Trophoblast cell (in vitro differentiated cells and primary cell): ENCODE data around the gene ITGB4.
A peak's percentile ranks its signal among the peaks of the same experiment; 100 is the strongest.

Experiments
- DNase-seq, 2 donors: peaks; one replicate each; pipeline ENCODE4 v3.0.0-alpha.2; 2016
- H2AFZ ChIP-seq: 2 replicates; pipeline ENCODE4 v1.6.1; 2013; ENCODE audit warnings: low read length, moderate library complexity, mild to moderate bottlenecking; ENCODE audit not compliant: insufficient read depth, poor library complexity
- H2AK5ac ChIP-seq: 2 replicates; pipeline ENCODE4 v1.6.1; 2013; ENCODE audit warnings: mild to moderate bottlenecking, low read length
- H2BK120ac ChIP-seq: 2 replicates; pipeline ENCODE4 v1.6.1; 2013; ENCODE audit warnings: low read length, mild to moderate bottlenecking, moderate library complexity; ENCODE audit not compliant: insufficient read depth, poor library complexity
- H2BK12ac ChIP-seq: 2 replicates; pipeline ENCODE4 v1.6.1; 2013; ENCODE audit warnings: mild to moderate bottlenecking, low read length, moderate library complexity
- H2BK5ac ChIP-seq: 2 replicates; pipeline ENCODE4 v1.6.1; 2013; ENCODE audit warnings: low read length, low read depth, moderate library complexity, mild to moderate bottlenecking; ENCODE audit not compliant: poor library complexity
- H3K14ac ChIP-seq: 2 replicates; pipeline ENCODE4 v1.6.1; 2013; ENCODE audit warnings: mild to moderate bottlenecking, low read length
- H3K18ac ChIP-seq: 2 replicates; pipeline ENCODE4 v1.6.1; 2013; ENCODE audit warnings: mild to moderate bottlenecking, low read length
- H3K23ac ChIP-seq: 2 replicates; pipeline ENCODE4 v1.6.1; 2013; ENCODE audit warnings: low read length
- H3K27ac ChIP-seq: 2 replicates; pipeline ENCODE4 v1.5.1; 2013; ENCODE audit warnings: low read depth, mild to moderate bottlenecking, inconsistent platforms, low read length, moderate library complexity
- H3K27me3 ChIP-seq: 2 replicates; pipeline ENCODE4 v1.6.1; 2013; ENCODE audit warnings: inconsistent platforms, mild to moderate bottlenecking, low read length, moderate library complexity; ENCODE audit not compliant: insufficient read depth
- H3K36me3 ChIP-seq, 2 experiments: 1 replicate in 1 of 2; 2 replicates in 1 of 2; pipeline ENCODE4 v1.6.1; 2013; ENCODE audit warnings: low read length in 2 of 2, mild to moderate bottlenecking in 2 of 2, moderate library complexity in 1 of 2; ENCODE audit not compliant: insufficient read depth in 2 of 2, control insufficient read depth in 1 of 2
- H3K4ac ChIP-seq: 2 replicates; pipeline ENCODE4 v1.6.1; 2013; ENCODE audit warnings: low read depth, mild to moderate bottlenecking, low read length, moderate library complexity
- H3K4me1 ChIP-seq, 2 experiments: 1 replicate in 1 of 2; 2 replicates in 1 of 2; pipeline ENCODE4 v1.6.1; 2013; ENCODE audit warnings: low read length in 2 of 2, mild to moderate bottlenecking in 2 of 2, moderate library complexity in 1 of 2; ENCODE audit not compliant: insufficient read depth in 2 of 2, control insufficient read depth in 1 of 2
- H3K4me2 ChIP-seq: 2 replicates; pipeline ENCODE4 v1.6.1; 2013; ENCODE audit warnings: inconsistent platforms, mild to moderate bottlenecking, low read length, moderate library complexity
- H3K4me3 ChIP-seq: 2 replicates; pipeline ENCODE4 v1.5.1; 2013; ENCODE audit warnings: mild to moderate bottlenecking, low read depth, low read length, inconsistent platforms
- H3K79me1 ChIP-seq: one replicate; pipeline ENCODE4 v1.6.1; 2013; ENCODE audit warnings: low read length
- H3K79me2 ChIP-seq: 2 replicates; pipeline ENCODE4 v1.6.1; 2013; ENCODE audit warnings: low read length, mild to moderate bottlenecking; ENCODE audit not compliant: control insufficient read depth, insufficient read depth, poor library complexity
- H3K9ac ChIP-seq: 2 replicates; pipeline ENCODE4 v1.6.1; 2013; ENCODE audit warnings: mild to moderate bottlenecking, low read length
- H3K9me3 ChIP-seq: 2 replicates; pipeline ENCODE4 v1.6.1; 2013; ENCODE audit warnings: low read depth, mild to moderate bottlenecking, control low read depth, inconsistent platforms, low read length; ENCODE audit not compliant: insufficient read depth
- H4K12ac ChIP-seq: 2 replicates; pipeline ENCODE4 v1.6.1; 2013; ENCODE audit warnings: low read depth, mild to moderate bottlenecking, low read length, moderate library complexity
- H4K8ac ChIP-seq: 2 replicates; pipeline ENCODE4 v1.6.1; 2013; ENCODE audit warnings: low read depth, mild to moderate bottlenecking, low read length, moderate library complexity
- H4K91ac ChIP-seq: one replicate; pipeline ENCODE4 v1.6.1; 2013; ENCODE audit warnings: low read depth, mild to moderate bottlenecking, low read length, moderate library complexity
- WGBS: extraction: QIAGEN DNeasy Blood & Tissue Kit; methylation state at CpG from one replicate; pipeline ENCODE4 v1.1.7; 2013; ENCODE audit warnings: missing lambda C conversion rate; ENCODE audit not compliant: insufficient read length, insufficient coverage; ENCODE audit errors: extremely low coverage; 5-methylcytosine and 5-hydroxymethylcytosine counted together

The ITGB4 gene

GRCh38 chr17:75740215-75740614 lies 19.0 kb downstream of the ITGB4 start:
- Histone ChIP-seq H2BK5ac (no peak overlapping the region), H3K4me1 (no peaks in the 10 kb centered on the region), H3K4me3 (no peak overlapping the region), H2AFZ (no peak overlapping the region), H3K23ac (no peak overlapping the region), H2BK120ac (no peak overlapping the region), H2AK5ac (no peak overlapping the region), H3K9me3 (peaks cover 4% of the 10 kb centered on the region), H3K36me3 (peaks cover 35 to 41% of the 10 kb centered on the region in 2 experiments), H3K79me1 (no peaks in the 10 kb centered on the region), H3K4ac (no peak overlapping the region), H4K12ac (no peak overlapping the region), H3K4me2 (no peak overlapping the region), H3K14ac (no peak overlapping the region), H3K27ac (no peak overlapping the region), H3K27me3 (no peaks in the 10 kb centered on the region), H3K79me2 (no peaks in the 10 kb centered on the region), H3K18ac (no peak overlapping the region), H4K91ac (no peak overlapping the region), H4K8ac (no peak overlapping the region), H3K9ac (peak overlapping the region; percentile 42), H2BK12ac (no peak overlapping the region)
- no CpG with 5 or more reads among the region's 17 CpGs for WGBS
- no peak for DNase-seq

DNA sequence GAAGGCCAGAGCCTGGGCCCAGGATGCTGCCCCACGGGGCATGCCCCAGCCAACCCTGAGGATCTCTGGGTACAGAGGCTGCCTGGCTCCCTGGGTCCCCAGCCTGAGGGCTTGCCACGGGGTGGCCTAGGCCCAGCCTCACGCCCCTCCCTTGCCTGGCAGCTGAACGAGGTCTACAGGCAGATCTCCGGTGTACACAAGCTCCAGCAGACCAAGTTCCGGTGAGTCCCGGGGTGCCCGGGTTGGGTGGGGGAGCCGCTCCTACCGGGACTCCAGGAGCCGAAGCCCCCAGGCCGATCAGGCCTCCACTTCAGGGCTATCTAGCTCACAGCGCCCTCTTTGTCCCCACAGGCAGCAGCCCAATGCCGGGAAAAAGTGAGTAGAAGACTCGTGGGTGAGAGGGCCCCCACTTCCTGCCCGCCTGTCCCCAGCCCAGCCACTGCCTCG lies 19.4 kb downstream of the ITGB4 start:
- H3K14ac ChIP-seq: no peak overlapping the region
- no peaks in the 10 kb centered on the region for H3K79me2 ChIP-seq
- H2AK5ac ChIP-seq: no peak overlapping the region
- H3K9me3 ChIP-seq: peaks cover 4% of the 10 kb centered on the region
- H3K4ac ChIP-seq: no peak overlapping the region
- no peak overlapping the region for H2BK120ac ChIP-seq
- H2BK12ac ChIP-seq: no peak overlapping the region
- no peak overlapping the region for H4K91ac ChIP-seq
- no peak overlapping the region for H4K8ac ChIP-seq
- H2BK5ac ChIP-seq: no peak overlapping the region
- H3K23ac ChIP-seq: no peak overlapping the region
- H3K36me3 ChIP-seq: peaks cover 35 to 40% of the 10 kb centered on the region in 2 experiments
- no CpG with 5 or more reads among the region's 17 CpGs for WGBS
- no peak overlapping the region for H3K4me2 ChIP-seq
- no peak overlapping the region for H3K18ac ChIP-seq
- no peak overlapping the region for H3K4me3 ChIP-seq
- H4K12ac ChIP-seq: no peak overlapping the region
- no peaks in the 10 kb centered on the region for H3K27me3 ChIP-seq
- no peaks in the 10 kb centered on the region for H3K4me1 ChIP-seq
- no peak overlapping the region for H3K9ac ChIP-seq
- H3K79me1 ChIP-seq: no peaks in the 10 kb centered on the region
- no peak for DNase-seq
- H3K27ac ChIP-seq: no peak overlapping the region
- no peak overlapping the region for H2AFZ ChIP-seq

GRCh38 chr17:75742337-75742736 lies 21.1 kb downstream of the ITGB4 start:
- Histone ChIP-seq H2BK120ac (no peak overlapping the region), H2AK5ac (no peak overlapping the region), H4K12ac (no peak overlapping the region), H3K14ac (no peak overlapping the region), H3K27me3 (no peaks in the 10 kb centered on the region), H3K36me3 (peaks cover 24 to 27% of the 10 kb centered on the region in 2 experiments), H3K79me1 (no peaks in the 10 kb centered on the region), H3K4me2 (no peak overlapping the region), H3K9me3 (peaks cover 2% of the 10 kb centered on the region), H3K4me3 (no peak overlapping the region), H3K27ac (no peak overlapping the region), H3K4ac (no peak overlapping the region), H3K18ac (no peak overlapping the region), H3K9ac (no peak overlapping the region), H2AFZ (no peak overlapping the region), H4K8ac (no peak overlapping the region), H2BK12ac (no peak overlapping the region), H3K4me1 (no peaks in the 10 kb centered on the region), H3K23ac (no peak overlapping the region), H4K91ac (no peak overlapping the region), H2BK5ac (no peak overlapping the region), H3K79me2 (no peaks in the 10 kb centered on the region)
- no peak for DNase-seq
- no CpG with 5 or more reads among the region's 25 CpGs for WGBS

GRCh38 chr17:75743625-75744206 lies 22.5 kb downstream of the ITGB4 start:
- Histone ChIP-seq H4K91ac (no peak overlapping the region), H3K4me1 (no peaks in the 10 kb centered on the region), H3K4me2 (no peak overlapping the region), H4K12ac (no peak overlapping the region), H3K18ac (no peak overlapping the region), H3K14ac (no peak overlapping the region), H2BK5ac (no peak overlapping the region), H3K23ac (no peak overlapping the region), H2BK12ac (no peak overlapping the region), H3K9me3 (no peaks in the 10 kb centered on the region), H3K27me3 (no peaks in the 10 kb centered on the region), H2AK5ac (no peak overlapping the region), H2BK120ac (no peak overlapping the region), H3K4me3 (no peak overlapping the region), H3K9ac (no peak overlapping the region), H3K79me2 (no peaks in the 10 kb centered on the region), H3K79me1 (no peaks in the 10 kb centered on the region), H4K8ac (no peak overlapping the region), H3K4ac (no peak overlapping the region), H3K36me3 (peaks cover 22 to 23% of the 10 kb centered on the region in 2 experiments), H3K27ac (no peak overlapping the region), H2AFZ (no peak overlapping the region)
- no CpG with 5 or more reads among the region's 25 CpGs for WGBS
- DNase-seq: no peak
